Endometrium (tissue), 2 donors: ENCODE results near the gene EPO.
"Not testable (repeated sequence)": the region's sequence is repeated elsewhere in the genome, so short reads cannot be mapped to it uniquely, and the experiment has no call there.

Experiments
- FAIRE-seq: peaks from 2 replicates; lab custom pipeline; 2012; peaks lifted over from hg19 to GRCh38; lab: Jason Lieb, UNC
- donor health status: control.
- donor health status: control.

EPO gene

GRCh38 chr7:100705753-100706671 is 14.3 kb upstream of the EPO start, which contains the start of gene POP7:
Gene POP7 (plus strand): TSS chr7:100706121. CDS start chr7:100706831, 710 bp downstream.
- peak; percentile 87 for FAIRE-seq

GRCh38 chr7:100706672-100707311 is 13.5 kb upstream of the EPO start:
- no peak for FAIRE-seq

GRCh38 chr7:100708395-100708794 is 11.9 kb upstream of the EPO start:
- no peak for FAIRE-seq

DNA sequence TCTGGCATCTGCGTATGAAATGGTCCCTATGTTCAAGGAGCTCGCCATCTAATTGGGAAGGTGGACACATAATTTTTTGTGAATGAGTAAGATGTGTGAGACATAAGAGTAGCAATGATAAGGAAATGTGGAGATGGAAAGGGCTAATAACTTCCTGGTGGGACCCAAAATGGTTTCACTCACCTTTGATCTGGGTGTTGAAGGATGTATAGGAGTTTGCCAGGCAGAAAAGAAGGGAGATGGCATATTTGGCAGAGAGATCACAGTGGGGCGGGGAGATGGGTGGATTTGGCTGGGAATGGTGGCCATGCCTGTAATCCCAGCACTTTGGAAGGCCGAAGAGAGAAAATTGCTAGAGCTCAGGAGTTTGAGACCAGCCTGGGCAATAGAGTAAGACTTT is 9.8 kb upstream of the EPO start:
- FAIRE-seq = no peak

DNA sequence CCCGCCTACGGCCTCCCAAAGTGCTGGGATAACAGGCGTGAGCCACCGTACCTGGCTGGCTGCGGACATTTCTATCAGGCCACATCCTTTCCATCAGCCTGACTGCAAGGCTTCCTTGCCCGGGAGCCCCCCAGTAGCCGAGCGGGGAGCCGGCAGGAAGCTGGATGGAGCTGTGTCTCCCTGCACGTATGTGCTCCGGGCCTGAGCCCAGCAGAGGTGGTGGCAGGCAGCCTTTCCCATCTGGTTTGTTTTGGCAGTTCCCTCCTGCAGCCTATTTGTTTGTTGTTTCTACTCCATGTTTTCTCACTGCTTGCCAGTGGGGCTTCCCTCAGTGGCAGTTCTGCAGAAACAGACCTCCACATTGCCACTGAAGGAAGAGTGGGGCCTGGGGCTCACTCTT is 8.9 kb upstream of the EPO start:
- FAIRE-seq = no peak

DNA sequence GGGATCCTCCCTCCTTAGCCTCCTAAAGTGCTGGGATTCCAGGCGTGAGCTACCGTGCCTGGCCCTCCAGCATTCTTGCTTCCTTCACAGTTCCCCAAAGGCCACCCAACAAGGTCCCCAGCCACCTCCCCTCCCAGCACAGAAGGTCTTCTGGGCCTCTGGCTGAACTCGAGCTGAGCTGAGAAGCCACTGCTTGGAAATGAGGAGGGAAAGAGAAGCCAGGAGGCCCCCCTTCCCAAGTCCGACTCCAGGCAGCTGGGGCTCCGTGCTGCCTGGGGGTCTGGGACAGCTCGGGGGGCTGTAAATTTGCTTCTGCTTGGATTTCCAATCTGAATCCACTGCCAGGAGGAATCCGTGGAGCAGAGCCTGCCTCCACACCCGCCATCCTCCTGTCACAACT is 5.5 kb upstream of the EPO start:
- no peak for FAIRE-seq

DNA sequence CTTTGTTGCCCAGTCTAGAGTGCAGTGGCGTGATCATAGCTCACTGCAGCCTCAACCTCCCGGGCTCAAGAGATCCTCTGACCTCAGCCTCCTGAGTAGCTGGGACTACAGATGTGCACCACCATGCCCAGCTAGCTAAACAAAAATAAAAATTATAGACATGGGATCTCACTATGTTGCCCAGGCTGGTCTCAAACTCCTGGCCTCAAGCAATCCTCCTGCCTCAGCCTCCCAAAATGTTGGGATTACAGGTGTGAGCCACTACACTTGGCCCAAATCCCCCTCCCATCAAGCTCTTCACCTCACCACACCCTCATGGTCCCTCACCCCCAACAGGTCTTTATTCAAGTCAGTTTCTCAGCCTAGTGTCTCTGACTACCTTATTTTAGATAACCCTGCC is 3.2 kb upstream of the EPO start:
- not testable (repeated sequence) for FAIRE-seq

DNA sequence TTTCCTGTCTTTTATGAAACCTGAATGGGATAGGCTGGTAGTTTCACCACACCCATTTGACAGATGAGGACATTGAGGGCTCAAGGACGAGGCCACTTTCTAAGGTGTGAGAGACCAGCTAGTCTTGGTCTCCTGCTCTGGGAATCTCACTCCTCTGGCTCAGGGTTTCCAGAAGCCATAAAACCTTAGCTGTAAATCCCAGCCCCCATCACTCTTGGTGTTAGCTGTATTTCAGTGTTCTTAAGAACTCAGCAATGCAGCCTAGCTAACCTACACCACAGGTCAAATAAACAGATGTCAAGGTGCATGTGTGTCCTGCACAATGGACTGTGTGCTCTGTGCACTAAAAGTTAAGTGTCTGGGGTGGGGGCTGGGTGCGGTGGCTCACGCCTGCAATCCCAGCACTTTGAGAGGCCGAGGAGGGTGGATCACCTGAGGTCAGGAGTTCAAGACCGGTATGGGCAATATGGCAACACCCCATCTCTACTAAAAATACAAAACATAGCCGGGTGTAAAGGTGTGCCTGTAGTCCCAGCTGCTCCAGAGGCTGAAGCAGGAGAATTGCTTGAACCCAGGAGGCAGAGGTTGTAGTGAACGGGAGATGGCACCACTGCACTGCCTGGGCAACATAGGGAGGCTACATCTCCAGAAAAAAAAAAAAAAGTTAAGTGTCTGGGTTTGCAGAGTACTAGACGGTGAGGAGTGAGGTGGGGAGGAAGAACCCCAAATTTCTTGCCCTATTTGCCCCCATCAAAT is 567 bp upstream of the EPO start:
- no peak for FAIRE-seq

GRCh38 chr7:100720671-100721504 is 620 bp downstream of the EPO start:
- no peak for FAIRE-seq

- FAIRE-seq = no peak
These were observed 1.2 kb downstream of the EPO start for GRCh38 chr7:100721505-100721812.

GRCh38 chr7:100722480-100723212 is 2.4 kb downstream of the EPO start:
- no peak for FAIRE-seq

DNA sequence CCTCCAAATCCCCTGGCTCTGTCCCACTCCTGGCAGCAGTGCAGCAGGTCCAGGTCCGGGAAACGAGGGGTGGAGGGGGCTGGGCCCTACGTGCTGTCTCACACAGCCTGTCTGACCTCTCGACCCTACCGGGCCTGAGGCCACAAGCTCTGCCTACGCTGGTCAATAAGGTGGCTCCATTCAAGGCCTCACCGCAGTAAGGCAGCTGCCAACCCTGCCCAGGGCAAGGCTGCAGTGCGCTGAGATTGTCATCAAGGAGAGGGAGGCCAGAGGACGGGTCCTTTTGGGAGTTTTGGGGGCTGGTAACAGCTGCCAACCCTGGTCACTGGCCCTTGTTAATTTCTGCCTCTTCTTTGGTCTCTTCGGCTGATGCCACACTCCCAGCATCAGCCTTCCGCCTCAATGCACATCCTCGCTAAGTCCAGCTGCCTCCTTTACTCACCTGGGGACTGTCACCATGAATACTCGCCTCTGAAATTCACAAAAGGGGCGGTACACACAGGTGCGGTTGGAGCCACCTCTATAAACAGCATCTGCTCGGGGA is 3.5 kb downstream of the EPO start:
- no peak for FAIRE-seq

GRCh38 chr7:100724364-100724763 is 4.1 kb downstream of the EPO start:
- FAIRE-seq = not testable (repeated sequence)

- FAIRE-seq = no peak
These were observed 6.9 kb downstream of the EPO start for GRCh38 chr7:100726996-100727761.

DNA sequence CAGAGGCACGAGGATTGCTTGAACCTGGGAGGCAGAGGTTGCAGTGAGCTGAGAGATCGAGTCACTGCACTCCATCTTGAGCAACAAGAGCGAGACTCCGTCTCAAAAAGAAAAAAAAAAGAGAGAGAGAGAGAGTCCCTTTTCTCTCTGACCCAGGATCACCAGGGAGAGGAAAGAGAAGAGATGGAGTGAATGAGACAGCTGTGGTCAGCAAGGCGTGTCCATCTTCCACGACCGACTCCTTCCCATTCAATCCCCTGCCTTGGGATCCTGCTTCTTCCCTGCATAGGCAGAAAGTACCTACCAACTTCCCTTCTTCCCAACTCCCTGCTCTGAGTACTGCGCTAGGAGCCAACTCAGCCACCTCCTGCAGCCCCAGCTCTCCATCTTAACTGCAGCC is 7.9 kb downstream of the EPO start:
- FAIRE-seq = no peak

DNA sequence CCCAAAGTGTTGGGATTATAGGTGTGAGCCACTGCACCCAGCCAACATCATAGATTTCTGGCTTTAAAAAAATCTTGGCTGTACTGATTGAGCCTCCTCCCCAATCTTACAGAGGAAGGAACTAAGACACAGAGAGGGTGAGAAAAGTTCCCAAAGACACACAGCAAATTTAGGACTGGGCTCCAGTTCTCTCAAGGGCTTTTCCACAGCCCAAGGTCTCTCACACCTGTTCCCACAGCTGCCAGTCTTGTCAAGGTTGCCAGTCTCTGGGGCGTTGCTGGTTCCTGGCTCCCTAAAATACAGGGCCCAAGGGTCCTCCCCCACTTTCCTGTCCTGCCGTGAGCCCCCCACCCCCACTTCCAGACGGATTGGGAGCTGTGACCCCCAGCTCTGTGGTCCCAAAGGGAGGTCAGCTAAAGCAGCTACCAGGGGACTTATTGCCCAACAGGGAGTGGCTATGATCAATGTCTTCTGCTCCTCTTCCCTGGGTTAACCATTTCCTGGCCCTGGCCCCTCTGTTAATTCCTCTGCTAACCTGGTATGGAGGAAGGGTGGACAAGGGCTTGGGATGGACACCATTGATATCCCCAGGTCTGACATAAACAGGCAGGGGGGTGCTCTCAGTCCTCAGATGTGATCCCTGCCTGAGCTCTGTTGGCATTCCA is 10.0 kb downstream of the EPO start:
- FAIRE-seq = no peak

DNA sequence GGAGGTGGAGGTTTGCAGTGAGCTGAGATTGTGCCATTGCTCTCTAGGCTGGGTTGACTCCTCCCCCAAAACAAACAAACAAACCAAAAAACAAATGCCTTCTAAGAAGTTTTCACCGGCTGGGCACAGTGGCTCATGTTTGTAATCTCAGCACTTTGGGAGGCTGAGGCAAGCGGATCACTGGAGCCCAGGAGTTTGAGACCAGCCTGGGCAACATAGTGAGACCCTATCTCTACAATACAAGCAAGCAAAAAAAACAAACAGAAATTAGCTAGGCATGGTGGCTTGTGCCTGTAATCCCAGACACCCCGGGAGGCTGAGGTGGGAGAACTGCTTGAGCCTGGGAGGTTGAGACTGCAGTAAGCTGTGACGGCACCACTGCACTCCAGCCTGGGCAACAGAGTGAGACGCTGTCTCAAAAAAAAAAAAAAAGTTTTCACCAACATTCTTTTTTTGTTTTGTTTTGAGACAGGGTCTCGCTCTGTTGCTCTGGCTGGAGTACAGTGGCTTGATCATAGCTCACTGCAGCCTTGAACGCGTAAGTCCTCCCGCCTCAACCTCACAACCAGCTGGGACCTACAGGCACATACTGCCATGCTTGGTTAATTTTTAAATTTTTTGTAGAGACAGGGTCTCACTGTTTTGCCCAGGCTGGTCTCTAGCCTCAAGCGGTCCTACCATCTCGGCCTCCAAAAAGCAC is 11.8 kb downstream of the EPO start:
- FAIRE-seq = no peak

- FAIRE-seq = no peak
These were observed 15.5 kb downstream of the EPO start for GRCh38 chr7:100735730-100736129.

- no peak for FAIRE-seq
These were observed 16.4 kb downstream of the EPO start for GRCh38 chr7:100736671-100737070.
